Activated CD4-positive, alpha-beta T cell treated with anti-CD3 and anti-CD28 coated beads, Interleukin-2, amount 50 U/mL, for 48 hours (primary cell): ENCODE data around the gene PILRB.
"Not testable (repeated sequence)": the region's sequence is repeated elsewhere in the genome, so short reads cannot be mapped to it uniquely, and the experiment has no call there.

Source experiments
- DNase-seq, 2 experiments: peaks; one replicate each; pipeline ENCODE4 v3.0.0-alpha.2; 2020

PILRB gene

DNA sequence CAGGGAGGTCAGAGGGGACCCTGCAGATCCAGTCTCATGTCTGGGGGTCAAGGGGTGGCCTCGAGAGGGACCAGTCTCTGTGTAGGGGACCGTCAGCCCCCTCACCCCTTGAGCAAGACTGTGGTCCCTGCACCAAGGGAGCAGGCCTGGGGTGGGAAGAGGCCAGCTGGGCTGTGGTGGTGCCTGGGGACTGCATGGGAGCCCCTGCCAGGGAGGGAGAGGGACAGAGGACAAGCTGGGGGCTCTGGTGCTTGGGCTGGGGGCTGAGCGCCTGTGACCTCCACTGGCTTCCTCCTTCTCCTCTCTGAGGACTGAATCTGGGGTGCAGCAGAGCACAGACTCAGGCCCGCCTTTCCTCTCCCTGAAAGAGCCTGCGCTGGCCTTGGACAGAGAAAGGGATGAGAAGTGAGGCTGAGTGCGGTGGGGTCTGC, 771 bp upstream of the PILRB start:
- no peak for DNase-seq

DNA sequence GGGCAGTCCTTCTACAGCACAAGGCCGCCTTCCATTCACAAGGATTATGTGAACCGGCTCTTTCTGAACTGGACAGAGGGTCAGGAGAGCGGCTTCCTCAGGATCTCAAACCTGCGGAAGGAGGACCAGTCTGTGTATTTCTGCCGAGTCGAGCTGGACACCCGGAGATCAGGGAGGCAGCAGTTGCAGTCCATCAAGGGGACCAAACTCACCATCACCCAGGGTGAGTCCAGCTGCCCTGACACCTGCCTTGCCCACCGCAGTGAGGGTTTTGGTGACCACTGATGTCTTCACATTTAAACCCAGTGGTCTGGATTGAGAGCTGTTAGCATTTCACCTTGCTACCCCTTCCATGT, 918 bp downstream of the PILRB start:
- DNase-seq = no peak

DNA sequence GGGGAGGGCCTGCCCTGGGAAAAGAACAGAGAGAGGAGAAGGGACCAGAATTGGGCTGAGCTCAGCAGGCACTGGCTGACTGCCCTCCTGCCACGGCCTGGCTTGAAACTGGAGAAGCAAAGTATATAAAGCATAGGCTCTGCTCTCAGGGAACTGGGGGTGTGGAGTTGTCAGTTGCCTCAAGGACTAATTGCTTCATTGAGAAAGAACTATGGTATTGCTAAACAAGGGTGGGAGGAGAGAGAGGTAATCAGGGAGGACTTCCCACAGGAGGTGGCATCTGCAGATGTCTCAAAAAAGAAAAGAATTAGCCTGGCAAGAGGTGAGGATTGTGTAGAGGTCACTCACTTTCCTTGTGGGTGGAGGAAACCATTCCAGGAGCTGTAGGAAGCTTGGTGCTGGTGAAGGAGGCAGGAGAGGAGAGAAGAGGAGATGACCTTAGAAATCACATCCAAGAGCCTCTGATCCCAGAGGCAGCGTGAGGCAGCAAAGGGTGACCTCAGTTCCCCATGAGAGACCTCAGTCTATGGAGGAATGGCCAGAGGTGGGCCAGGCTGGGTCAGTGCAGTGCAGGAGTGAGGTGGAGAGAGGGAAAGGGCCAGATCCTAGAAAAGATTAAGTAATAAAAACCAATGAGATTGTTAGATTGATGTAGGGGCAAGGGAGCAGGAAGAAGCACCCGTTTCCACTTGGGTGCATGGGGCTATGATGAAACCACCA, 2.4 kb downstream of the PILRB start:
- DNase-seq = no peak

DNA sequence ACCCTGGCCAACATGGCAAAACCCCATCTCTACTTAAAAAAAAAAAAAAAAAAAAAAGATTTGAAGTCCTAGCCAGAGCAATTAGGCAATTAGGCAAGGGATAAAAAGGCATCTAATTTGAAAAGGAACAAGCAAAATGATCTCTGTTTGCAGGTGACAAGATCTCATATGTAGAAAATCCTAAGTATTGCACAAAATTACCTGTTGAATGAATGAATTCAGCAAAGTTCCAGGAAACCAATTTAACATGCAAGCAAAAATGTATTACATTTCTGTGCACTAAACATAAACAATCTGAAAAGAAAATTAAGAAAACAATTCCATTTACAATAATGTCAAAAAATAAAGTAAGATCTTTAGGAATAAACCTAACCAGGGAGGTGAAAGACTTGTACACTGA, 5.2 kb downstream of the PILRB start:
- DNase-seq = no peak

DNA sequence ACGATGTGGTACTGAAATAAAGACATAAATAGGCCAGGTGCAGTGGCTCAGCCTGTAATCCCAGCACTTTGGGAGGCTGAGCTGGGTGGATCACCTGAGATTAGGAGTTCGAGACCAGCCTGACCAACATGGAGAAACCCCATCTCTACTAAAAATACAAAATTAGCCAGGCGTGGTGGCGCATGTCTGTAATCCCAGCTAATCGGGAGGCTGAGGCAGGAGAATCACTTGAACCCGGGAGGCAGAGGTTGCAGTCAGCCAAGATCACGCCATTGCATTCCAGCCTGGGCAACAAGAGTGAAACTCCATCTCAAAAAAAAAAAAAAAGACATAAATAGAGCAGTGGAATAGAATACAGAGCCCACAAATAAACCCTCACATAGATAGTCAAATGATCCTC, 5.9 kb downstream of the PILRB start:
- DNase-seq = not testable (repeated sequence)

DNA sequence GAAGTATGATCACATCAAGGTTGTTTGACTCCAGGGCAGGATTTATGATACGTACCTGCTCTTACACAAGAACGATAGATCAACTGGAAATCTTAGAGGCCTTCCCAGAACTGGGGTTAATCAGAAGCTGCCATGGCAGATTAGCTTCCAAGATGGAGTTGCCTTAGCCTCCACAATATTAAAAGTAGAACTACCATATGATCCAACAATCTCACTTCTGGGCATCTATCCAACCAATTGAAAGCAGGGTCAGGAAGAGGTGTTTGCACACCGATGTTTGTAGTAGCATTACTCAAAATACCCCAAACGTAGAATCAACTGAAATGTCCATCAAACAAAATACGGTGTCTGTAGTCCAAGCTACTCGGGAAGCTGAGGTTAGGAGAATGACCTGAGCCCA, 6.6 kb downstream of the PILRB start:
- no peak for DNase-seq

DNA sequence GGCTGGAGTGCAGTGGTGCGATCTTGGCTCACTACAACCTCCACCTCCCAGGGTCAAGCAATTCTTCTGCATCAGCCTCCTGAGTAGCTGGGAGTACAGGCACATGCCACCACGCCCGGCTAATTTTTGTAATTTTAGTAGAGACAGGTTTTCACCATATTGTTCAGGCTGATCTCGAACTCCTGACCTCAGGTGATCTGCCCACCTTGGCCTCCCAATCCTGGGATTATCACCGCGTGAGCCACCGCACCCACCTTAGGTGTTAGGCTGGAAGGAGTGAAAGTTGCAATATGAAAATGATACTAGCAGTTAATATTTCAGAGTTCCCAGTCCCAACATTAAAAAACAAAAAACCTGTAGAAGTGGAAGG, 8.1 kb downstream of the PILRB start:
- not testable (repeated sequence) for DNase-seq

DNA sequence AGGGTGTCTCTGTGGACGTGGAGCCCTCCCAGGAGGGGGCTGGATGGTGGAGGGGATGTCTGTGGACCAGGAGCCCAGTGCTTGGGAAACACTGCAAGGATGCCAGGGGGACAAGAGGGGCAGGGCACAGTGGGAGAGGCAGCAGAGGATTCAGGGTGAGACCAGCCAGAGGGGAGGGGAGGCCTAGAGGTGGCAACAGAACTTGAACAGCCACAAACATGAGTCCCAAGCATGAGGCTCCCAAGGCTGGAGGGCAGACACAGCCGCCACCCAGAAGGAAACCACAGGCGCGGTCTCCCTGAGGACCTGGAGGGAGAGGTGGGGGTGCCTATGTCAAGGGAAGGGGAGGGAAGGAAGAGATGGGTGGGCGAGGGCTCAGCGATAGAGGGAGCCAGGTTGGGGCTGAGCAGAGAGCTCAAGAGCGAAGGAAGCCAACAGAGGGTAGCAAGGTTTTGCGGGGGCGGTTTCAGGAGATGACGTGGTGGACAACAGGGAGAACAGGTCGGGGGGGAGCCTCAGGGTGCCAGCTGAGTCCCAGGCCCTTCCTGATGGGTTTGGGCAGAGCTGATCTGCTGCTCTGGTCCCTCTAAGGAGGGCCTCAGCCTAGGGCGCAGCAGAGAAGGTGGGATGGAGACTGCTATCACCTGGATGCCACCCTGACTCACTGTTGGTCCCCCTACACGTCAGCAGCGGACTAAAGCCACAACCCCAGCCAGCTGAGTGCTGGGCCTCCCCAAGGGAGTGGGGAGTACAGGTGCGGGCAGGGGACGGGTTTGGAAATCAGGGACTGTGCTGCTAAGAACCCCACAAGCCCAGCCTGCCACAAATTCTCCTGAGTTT, 8.7 kb downstream of the PILRB start:
- DNase-seq = peak; percentile 31 to 48

DNA sequence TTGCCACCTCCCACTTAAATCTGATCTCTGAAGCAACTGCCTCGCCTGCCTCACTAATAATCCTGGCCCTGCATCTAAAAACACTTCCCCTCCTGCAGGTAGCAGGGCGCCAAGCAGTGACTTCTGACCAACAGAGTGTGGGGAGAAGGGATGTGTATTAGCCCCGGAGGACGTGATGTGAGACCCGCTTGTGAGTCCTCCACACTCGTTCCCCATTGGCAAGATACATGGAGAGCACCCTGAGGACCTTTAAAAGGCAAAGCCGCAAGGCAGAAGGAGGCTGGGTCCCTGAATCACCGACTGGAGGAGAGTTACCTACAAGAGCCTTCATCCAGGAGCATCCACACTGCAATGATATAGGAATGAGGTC, 9.3 kb downstream of the PILRB start:
- DNase-seq = no peak

DNA sequence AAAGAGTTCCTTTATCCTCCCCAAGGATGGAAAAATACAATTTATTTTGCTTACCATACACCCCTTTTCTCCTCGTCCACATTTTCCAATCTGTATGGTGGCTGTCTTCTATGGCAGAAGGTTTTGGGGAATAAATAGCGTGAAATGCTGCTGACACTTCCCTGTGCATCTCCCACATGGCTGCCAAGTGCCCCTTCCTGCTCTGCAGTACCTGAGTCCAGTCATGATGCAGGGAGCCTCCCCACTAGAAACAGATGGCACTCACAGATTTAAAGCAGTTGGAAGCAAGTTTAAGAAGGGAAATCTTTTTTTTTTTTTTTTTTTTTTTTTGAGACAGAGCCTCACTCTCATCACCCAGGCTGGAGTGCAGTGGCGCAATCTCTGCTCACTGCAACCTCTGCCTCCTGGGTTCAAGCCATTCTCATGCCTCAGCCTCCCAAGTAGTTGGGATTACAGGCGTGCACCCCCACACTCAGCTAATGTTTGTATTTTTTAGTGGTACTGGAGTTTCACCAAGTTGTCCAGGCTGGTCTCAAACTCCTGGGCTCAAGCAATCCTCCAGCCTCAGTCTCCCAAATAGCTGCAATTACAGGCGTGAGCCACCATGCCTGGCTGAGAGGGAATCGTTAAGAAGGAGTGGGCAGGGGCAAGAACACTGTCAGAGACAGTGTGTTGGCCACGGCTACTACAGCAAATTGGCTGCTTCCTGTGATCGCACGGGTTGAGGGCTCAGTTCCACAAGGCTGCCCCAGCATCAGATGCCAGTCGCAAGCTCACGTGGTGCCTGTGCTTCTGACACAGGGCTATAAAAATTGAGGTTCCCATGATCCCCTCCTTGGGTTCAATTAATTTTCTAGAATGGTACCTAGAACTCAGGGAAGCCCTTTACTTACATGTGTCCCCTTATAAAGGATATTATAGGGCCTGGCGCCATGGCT, 10.0 kb downstream of the PILRB start:
- no peak for DNase-seq

DNA sequence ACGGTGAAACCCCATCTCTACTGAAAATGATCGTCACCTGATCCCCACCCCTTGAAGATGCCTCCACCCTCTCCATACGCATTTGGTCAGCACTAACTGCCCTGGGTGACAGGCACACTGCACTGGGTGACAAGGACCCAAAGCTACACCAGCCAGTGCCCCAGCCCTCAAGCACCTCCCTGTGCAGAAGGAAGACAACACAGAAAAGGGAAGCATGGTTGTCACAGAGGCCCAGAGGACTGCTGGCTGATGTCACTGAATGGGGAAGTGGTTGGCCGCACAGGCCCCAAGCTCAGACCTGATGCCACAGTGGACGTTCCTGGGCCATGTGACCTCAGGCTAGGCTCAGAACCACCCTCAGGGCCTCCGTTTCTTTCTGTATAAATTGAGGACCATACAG, 11.2 kb downstream of the PILRB start:
- no peak for DNase-seq

DNA sequence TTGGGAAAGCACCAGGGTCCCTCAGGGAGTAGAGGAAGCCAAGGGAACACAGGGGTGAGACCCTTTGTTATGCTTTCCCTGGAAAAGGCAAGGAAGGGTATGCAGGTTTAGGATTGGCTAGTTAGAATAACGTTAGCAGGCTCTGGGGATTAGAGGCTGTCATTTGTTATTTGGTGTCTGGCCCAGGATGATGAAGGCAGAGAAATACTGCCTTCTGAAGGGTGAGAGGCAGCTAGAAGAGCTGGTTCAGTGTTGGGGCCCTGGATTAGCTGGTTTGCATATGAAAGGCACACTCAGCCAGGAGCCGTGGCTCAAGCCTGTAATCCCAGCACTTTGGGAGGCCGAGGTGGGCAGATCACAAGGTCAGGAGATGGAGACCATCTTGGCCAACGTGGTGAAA, 12.4 kb downstream of the PILRB start:
- no peak for DNase-seq

DNA sequence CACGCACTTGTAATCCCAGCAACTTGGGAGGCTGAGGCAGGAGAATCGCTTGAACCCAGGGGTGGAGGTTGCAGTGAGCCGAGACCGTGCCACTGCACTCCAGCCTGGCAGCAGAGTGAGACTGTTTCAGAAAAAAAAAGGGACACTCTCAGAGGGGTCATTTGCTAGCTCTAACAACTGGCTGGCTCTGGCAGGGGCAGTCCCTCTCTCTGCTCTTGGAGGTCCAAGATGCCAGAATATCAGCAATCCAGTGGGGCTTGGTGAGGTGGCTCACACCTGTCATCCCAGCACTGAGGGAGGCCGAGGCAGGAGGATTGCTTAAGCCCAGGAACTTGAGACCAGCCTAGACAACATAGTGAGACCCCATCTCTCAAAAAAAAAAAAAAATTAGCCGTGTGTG, 12.8 kb downstream of the PILRB start:
- no peak for DNase-seq

DNA sequence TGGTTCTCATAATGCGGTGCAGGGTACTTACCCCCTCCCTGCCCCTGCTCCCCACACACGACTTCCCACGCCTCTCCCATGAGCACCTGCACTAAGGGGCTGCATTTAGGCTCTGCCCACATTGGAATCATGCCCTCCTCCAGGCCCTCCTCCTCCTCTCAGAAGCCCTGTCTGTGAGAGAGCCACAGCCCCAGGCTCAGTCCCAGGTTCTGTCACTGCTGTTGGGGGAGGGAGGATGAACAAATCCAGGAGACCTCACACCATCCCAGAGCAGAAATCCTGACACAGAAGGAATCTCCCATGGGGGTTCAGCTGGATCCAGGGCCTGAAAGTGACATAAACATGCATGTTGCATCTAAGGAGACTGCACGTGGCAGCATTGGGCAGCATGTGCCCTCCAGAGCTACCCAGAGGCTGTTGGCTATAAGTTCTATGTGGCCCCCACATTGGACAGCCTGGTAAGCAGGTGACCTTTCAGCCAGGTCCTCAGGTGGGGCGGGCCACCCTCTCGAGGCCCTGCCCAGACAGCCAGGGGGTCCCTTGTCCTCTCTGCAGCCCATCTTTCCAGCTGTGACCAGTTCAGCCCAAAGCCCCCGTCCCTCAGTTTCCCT, 13.7 kb downstream of the PILRB start:
- no peak for DNase-seq

DNA sequence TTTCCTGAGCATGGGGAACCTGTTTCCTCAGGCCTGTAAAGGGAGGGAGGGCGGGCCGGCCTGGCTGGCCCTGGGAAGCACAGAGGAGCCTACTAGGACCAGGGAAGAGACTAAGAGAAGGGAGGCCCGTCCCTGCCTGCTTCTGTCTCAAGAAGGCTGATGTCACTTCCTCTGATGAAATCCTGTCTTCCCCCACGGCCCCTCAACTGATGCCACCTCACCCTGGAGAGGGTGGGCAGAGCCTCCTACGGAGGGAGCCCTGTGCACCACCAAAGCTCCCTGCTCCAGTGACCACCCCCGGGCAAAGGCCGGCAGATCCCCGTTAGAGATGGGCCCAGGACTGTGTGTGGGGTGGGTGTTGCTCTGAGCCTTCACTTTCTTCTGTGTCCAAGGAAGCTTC, 14.3 kb downstream of the PILRB start:
- no peak for DNase-seq

DNA sequence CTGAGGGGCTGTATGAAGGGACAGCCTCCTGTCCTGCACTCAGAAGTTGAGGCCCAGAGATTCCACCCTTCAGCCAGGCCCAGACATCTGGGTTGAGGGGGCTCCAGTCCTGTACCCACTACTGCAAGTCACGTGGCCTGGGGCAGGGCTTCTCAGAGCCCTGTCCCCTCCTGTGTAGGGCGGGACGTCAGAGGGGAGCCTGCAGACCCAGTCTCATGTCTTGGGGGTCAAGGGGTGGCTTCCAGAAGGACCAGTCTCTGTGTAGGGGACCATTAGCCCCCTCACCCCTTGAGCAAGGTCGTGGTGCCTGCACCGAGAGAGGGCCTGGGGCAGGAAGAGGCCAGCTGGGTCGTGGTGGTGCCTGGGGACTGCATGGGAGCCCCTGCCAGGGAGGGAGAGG, 14.8 kb downstream of the PILRB start:
- DNase-seq = no peak

DNA sequence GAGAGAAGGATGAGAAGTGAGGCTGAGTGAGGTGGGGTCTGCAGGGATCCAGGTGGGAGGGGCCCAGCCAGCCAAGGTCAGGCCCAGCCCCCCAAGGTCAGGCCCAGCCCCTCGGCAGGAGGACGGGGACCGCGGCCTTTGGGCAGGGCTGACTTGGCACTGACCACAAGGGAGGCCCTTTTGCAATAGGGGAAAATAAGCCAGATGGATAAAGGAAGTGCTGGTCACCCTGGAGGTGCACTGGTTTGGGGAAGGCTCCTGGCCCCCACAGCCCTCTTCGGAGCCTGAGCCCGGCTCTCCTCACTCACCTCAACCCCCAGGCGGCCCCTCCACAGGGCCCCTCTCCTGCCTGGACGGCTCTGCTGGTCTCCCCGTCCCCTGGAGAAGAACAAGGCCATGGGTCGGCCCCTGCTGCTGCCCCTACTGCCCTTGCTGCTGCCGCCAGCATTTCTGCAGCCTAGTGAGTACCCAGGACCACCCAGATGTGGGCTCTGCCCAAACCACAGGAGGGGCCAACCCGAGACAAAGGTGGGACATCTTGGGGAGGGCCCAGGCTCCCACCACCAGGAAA, 15.4 kb downstream of the PILRB start, which contains the start of gene PILRA:
Gene PILRA, plus strand, starts transcription at position 227 of the 571 bp plus-strand sequence. Its CDS starts 170 bp downstream, at position 397.
- DNase-seq = no peak

DNA sequence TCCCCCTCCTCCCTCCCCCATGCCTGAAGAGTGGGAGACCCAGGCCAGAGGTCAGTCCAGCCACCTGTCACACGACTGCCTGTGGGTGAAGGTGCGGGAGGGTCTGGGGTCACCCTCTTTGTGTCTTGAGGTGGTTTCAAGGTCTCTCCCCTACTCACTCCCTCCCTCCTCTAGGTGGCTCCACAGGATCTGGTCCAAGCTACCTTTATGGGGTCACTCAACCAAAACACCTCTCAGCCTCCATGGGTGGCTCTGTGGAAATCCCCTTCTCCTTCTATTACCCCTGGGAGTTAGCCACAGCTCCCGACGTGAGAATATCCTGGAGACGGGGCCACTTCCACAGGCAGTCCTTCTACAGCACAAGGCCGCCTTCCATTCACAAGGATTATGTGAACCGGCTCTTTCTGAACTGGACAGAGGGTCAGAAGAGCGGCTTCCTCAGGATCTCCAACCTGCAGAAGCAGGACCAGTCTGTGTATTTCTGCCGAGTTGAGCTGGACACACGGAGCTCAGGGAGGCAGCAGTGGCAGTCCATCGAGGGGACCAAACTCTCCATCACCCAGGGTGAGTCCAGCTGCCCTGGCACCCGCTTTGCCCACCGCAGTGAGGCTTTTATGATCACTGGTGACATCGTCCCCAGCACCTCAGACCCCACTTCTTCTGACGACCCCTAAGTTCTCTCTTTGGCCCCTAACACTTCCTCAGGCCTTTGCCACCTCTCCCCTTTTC, 16.1 kb downstream of the PILRB start:
- not testable (repeated sequence) for DNase-seq

DNA sequence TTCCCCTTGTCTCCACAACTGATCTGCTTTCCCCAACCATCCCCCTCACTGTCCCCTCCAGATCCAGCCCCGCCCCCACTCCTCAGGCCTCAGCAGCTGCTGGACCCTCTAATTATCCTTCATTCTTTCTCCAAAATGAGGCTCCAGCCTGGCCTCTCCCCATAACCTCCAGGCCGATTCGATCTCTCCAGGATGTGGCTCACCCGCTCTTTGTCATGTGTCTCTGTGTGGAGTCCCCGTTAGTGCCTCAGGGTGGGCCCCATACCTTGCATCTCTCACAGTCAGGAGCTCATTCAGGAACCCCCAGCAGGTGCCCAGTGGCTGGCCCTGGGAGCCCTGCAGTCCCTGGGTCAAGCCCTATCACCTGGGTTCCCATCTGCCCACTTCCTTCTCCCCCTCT, 16.7 kb downstream of the PILRB start:
- DNase-seq = no peak

DNA sequence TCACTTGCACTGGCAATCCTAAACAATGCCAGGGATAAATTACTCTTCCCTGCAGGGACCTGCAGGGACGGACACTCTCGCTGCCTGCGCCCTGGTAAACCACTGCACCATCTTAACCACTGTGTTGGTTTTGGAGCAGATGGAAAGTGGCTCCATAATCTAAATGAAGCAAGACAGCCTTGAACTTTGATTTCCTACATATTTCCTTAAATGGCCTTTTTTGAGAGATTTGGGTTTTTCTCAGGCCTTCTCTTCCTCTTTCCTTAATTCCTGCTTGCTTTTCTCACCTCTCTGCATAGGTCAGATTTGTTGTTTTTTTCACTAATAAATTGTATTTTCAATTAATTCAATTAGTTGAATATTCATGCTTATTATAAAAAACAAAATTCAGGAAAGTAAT, 18.1 kb downstream of the PILRB start:
- DNase-seq = no peak

DNA sequence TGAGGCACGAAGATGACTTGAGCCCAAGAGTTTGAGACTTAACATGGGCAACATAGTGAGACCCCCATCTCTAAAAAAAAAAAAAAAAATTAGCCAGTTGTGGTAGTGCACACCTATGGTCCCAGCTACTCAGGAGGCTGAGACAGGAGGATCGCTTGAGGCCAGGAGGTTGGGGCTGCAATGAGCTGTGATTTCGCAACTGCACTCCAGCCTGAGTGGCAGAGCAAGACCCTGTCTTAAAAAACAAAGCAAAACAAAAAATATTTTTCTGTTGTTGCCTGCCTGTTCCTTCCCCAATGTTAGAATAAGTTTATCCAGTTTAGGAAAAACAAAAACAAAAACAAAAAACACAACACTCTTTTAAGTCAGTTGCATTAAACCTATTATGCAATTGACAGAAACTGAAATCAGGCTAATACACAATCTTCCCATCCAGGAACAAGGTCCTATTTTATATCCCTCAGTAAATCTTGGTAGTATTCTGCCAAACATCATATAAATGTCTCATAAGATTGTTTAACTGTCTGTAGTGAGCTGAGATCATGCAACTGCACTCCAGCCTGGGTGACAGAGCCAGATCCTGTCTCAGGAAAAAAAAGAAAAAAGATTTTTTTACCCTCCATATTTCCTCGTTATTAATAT, 20.3 kb downstream of the PILRB start:
- no peak for DNase-seq
